Measurements from ENCODE around the gene IRX5. TPM values are rescaled to one million over a fixed set of nuclear protein-coding genes. Genes with fewer than 3 reads are reported as not detected.

The IRX5 gene
- total and polyA plus RNA-seq, 2 donors (not counting 1 experiment from before 2014, with no cell fraction given) = 0.05 to 0.17 TPM

DNA sequence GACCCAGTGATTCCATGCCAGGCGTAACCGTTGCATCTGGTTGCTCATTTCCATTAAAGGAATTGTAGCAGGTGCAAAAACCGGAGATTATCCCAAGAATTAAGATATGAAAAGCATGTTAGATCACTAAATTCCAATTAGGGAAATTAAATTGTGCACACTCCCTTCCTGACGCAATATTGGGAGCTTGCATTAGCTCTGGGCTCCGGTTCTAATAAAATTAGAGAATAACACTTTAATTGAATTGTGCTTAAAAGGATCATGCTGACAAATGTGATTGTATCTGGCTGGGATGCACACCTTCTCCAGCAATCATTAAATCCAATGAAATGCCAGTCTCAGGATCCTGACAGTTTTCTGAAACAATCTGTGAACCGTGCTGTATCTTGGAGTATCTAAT, 38.1 kb downstream of the IRX5 start:
- H3K9ac ChIP-seq (ENCODE audit: insufficient read depth, low read length) = no peak overlapping the region
- H3K36me3 ChIP-seq (ENCODE audit: control insufficient read depth, insufficient read depth, low read length) = no peaks in the 10 kb centered on the region
- H3K4me1 ChIP-seq (ENCODE audit: control insufficient read depth, extremely low read depth, insufficient read depth, low read length) = no peaks in the 10 kb centered on the region
- H3K27me3 ChIP-seq (ENCODE audit: control insufficient read depth, insufficient read depth, low read length) = no peaks in the 10 kb centered on the region
- no peak for DNase-seq (ENCODE audit: low read depth in 2 of 2)
- H3K4me2 ChIP-seq (ENCODE audit: extremely low read depth, insufficient read depth, low read length) = no peak overlapping the region
- no peaks in the 10 kb centered on the region for H3K79me2 ChIP-seq (ENCODE audit: control insufficient read depth, insufficient read depth, low read length)
- TF ChIP-seq CTCF (conservative IDR thresholded peaks at IDR 0.05 in 1 of 2, IDR thresholded peaks at IDR 0.05 in 1 of 2; ENCODE audit: low read depth in 1 of 2, low read length in 2 of 2) = no peak
- no peak for TF ChIP-seq EZH2 (IDR thresholded peaks at IDR 0.05; ENCODE audit: low read length, missing control alignments)
- H2AFZ ChIP-seq (ENCODE audit: low read length) = no peak overlapping the region
- no peaks in the 10 kb centered on the region for H4K20me1 ChIP-seq (ENCODE audit: control insufficient read depth, extremely low read depth, insufficient read depth, low read length)
- H3K4me3 ChIP-seq (replicated peaks in 1 of 4; ENCODE audit: control extremely low read depth in 1 of 4, insufficient read depth in 1 of 4, low read depth in 3 of 4, low read length in 4 of 4) = no peak overlapping the region
- no peaks in the 10 kb centered on the region for H3K9me3 ChIP-seq (ENCODE audit: control insufficient read depth, insufficient read depth, low read depth, low read length)
- no peak overlapping the region for H3K27ac ChIP-seq (ENCODE audit: insufficient read depth, low read length)

DNA sequence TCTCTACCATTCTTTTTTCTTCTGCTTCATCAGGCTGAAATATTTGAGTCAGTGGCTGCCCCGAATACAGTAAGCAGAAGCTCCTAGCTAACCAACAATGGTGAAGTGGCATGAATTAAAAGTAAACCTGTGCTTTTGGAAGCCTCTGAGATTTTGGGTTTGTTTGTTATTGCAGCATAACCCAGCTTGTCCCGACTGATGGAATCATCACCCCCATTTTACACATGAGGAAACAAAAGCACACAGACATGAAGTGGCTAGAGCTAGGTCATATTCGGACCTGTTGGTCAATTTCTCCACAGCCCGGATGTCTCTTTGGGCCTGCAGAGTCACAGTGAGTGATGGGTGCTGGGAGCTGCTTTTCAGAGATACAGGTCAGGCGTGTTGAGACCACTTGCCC, 39.4 kb downstream of the IRX5 start:
- Histone ChIP-seq H3K36me3 (ENCODE audit: control insufficient read depth, insufficient read depth, low read length) (no peaks in the 10 kb centered on the region), H2AFZ (ENCODE audit: low read length) (no peak overlapping the region), H3K79me2 (ENCODE audit: control insufficient read depth, insufficient read depth, low read length) (no peaks in the 10 kb centered on the region), H3K4me1 (ENCODE audit: control insufficient read depth, extremely low read depth, insufficient read depth, low read length) (no peaks in the 10 kb centered on the region), H3K4me3 (replicated peaks in 1 of 4; ENCODE audit: control extremely low read depth in 1 of 4, insufficient read depth in 1 of 4, low read depth in 3 of 4, low read length in 4 of 4) (no peak overlapping the region), H3K9me3 (ENCODE audit: control insufficient read depth, insufficient read depth, low read depth, low read length) (no peaks in the 10 kb centered on the region), H3K4me2 (ENCODE audit: extremely low read depth, insufficient read depth, low read length) (no peak overlapping the region), H3K27me3 (ENCODE audit: control insufficient read depth, insufficient read depth, low read length) (no peaks in the 10 kb centered on the region), H4K20me1 (ENCODE audit: control insufficient read depth, extremely low read depth, insufficient read depth, low read length) (no peaks in the 10 kb centered on the region), H3K27ac (ENCODE audit: insufficient read depth, low read length) (no peak overlapping the region), H3K9ac (ENCODE audit: insufficient read depth, low read length) (no peak overlapping the region)
- TF ChIP-seq CTCF (conservative IDR thresholded peaks at IDR 0.05 in 1 of 2, IDR thresholded peaks at IDR 0.05 in 1 of 2; ENCODE audit: low read depth in 1 of 2, low read length in 2 of 2) (no peak), EZH2 (IDR thresholded peaks at IDR 0.05; ENCODE audit: low read length, missing control alignments) (no peak)
- DNase-seq (ENCODE audit: low read depth in 2 of 2) = no peak

DNA sequence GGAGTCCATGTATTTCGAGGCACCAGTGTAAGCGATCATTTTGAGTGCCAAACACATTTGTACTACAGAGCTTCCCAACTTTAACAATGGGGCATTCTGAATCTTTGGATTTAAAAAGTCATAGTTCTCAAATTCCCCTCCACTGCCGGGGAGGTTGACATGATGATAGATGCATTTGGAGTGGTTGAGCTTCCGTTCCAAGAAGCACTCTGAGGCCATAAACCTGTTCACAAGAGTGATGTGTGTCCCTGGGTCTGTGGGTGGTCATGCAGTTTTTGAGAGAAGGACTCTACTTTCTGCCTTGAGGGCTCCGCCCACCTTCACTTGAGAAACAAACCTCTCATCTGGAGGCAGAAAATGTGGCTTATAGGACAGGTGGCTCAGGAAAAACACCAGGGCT, 43.7 kb downstream of the IRX5 start:
- H3K9me3 ChIP-seq (ENCODE audit: control insufficient read depth, insufficient read depth, low read depth, low read length) = no peaks in the 10 kb centered on the region
- no peaks in the 10 kb centered on the region for H3K79me2 ChIP-seq (ENCODE audit: control insufficient read depth, insufficient read depth, low read length)
- H3K9ac ChIP-seq (ENCODE audit: insufficient read depth, low read length) = no peak overlapping the region
- no peaks in the 10 kb centered on the region for H4K20me1 ChIP-seq (ENCODE audit: control insufficient read depth, extremely low read depth, insufficient read depth, low read length)
- H3K4me1 ChIP-seq (ENCODE audit: control insufficient read depth, extremely low read depth, insufficient read depth, low read length) = no peaks in the 10 kb centered on the region
- DNase-seq (ENCODE audit: low read depth in 2 of 2) = no peak
- no peaks in the 10 kb centered on the region for H3K27me3 ChIP-seq (ENCODE audit: control insufficient read depth, insufficient read depth, low read length)
- H3K4me3 ChIP-seq (replicated peaks in 1 of 4; ENCODE audit: control extremely low read depth in 1 of 4, insufficient read depth in 1 of 4, low read depth in 3 of 4, low read length in 4 of 4) = no peak overlapping the region
- H2AFZ ChIP-seq (ENCODE audit: low read length) = no peak overlapping the region
- no peak overlapping the region for H3K4me2 ChIP-seq (ENCODE audit: extremely low read depth, insufficient read depth, low read length)
- H3K27ac ChIP-seq (ENCODE audit: insufficient read depth, low read length) = no peak overlapping the region
- H3K36me3 ChIP-seq (ENCODE audit: control insufficient read depth, insufficient read depth, low read length) = no peaks in the 10 kb centered on the region
- TF ChIP-seq EZH2 (IDR thresholded peaks at IDR 0.05; ENCODE audit: low read length, missing control alignments) (no peak), CTCF (conservative IDR thresholded peaks at IDR 0.05 in 1 of 2, IDR thresholded peaks at IDR 0.05 in 1 of 2; ENCODE audit: low read depth in 1 of 2, low read length in 2 of 2) (no peak)
